ENCODE results near the gene HOXC9. TPM values are rescaled to one million over a fixed set of nuclear protein-coding genes. Genes with fewer than 3 reads are reported as not detected.

Gene HOXC9
- total and polyA plus RNA-seq, 10 donors: 0.05 TPM; not detected in 9

DNA sequence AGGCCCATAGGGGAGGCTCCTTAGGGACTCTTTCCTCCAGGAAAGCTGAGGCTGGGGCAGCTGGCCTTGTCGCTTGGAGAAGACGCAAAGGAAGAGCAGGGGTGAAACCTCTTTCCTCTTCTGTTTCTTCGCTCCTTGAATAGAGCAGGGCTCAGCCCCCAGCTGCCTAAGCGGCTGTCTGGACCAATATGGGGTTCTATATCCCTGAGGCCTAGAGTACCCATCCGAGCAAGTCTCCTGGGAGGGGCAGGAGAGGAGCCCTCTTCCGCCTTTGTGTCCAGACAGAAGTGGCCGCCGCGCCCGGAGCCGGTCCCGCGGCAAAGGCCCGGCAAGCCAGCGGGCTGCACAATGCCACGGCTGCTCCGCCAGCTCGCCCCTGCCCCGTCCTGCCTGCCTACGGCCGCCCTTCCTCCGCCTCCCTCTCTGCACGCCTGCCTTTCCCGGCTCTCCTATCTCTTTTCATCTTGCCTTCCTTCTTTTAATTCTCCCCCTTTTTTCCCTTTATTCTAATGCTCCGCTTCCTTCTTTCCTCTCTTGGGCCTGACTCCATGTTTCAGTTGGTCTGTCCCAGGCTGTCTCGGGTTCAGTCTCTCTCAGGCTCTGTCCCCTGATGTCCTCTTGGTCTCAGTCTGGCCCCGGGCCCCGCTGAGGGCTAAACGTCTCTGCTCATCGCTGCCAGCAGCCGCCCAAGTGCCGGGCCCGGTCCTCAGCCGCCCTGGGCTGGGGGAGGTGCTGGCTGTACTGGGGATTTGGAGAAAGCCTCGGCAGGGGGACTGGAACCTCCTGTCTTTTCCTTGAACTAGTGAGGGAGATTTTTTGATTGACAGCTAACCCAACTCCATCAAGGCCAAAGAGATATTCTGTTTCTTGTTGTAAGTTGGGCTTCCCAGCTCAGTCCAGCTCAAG is 2.5 kb upstream of the HOXC9 start:
- WGBS, 5 donors: 7 to 10% (median 10%) methylated on average over 35 of the region's 35 CpGs
- DNase-seq: peak; percentile 68

DNA sequence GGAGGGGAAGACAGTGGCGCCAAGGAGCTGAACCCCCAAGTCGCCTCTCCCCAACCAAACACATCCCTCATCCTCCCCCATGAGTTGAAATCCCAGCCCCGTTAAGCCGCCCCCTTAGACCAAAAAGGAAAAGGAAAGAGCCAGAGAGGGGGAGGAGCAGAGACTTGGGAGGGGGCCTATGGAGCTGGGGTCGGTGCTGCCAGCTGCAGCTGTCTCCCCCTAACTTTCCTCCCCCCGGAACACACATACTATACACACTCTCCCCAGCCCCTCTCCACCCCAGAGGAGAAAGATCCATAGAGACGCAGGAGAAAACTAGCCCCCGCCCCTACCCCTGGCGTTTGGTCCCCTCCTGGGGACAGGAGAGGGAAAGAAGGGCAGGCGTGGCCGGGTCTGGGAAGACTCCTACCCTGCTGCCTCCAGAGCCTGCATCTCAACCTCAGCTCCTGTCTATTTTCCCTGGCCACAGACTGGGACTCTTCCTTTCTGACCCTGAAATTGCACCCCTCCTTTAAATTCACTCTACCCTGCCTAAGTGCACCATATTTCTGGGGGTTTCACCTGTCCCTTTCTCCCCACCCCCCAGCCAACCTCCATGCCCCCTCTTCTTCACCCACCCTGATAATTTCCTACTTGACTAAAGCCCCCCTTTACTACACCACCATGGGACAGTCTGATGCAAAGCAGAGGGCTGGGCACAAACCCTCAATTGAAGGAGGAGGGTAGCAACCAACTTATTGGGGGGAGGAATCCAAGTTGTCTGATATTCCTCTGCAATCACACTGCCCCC is 1.7 kb upstream of the HOXC9 start:
- H3K27me3 ChIP-seq (replicated peaks in 1 of 7): peaks cover 24 to 100% (median 100%) of the 10 kb centered on the region in 7 donors
- H3K4me1 ChIP-seq: peaks cover 19 to 58% (median 47%) of the 10 kb centered on the region in 6 donors
- no peaks in the 10 kb centered on the region for H3K9me3 ChIP-seq
- WGBS, 5 donors: 8 to 12% (median 9%) methylated on average over 10 to 11 of the region's 11 CpGs
- no peak overlapping the region for H3K27ac ChIP-seq
- no peaks in the 10 kb centered on the region for H3K36me3 ChIP-seq
- no peak for DNase-seq
- intact Hi-C loops (cut with DNase I; ENCODE audit: low total_unique reads): no loop called here
- no peak overlapping the region for H3K4me3 ChIP-seq
- TF ChIP-seq POLR2AphosphoS5 (IDR thresholded peaks at IDR 0.05): no peak
- TF ChIP-seq, protein P1, sequence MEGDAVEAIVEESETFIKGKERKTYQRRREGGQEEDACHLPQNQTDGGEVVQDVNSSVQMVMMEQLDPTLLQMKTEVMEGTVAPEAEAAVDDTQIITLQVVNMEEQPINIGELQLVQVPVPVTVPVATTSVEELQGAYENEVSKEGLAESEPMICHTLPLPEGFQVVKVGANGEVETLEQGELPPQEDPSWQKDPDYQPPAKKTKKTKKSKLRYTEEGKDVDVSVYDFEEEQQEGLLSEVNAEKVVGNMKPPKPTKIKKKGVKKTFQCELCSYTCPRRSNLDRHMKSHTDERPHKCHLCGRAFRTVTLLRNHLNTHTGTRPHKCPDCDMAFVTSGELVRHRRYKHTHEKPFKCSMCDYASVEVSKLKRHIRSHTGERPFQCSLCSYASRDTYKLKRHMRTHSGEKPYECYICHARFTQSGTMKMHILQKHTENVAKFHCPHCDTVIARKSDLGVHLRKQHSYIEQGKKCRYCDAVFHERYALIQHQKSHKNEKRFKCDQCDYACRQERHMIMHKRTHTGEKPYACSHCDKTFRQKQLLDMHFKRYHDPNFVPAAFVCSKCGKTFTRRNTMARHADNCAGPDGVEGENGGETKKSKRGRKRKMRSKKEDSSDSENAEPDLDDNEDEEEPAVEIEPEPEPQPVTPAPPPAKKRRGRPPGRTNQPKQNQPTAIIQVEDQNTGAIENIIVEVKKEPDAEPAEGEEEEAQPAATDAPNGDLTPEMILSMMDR (IDR thresholded peaks at IDR 0.05 in 8 of 11, conservative IDR thresholded peaks at IDR 0.05 in 3 of 11): no peak
- TF ChIP-seq POLR2A (IDR thresholded peaks at IDR 0.05): no peak

More for the DNA sequence above, 2.5 kb upstream of the HOXC9 start:
- Histone ChIP-seq H3K9me3 (no peaks in the 10 kb centered on the region), H3K36me3 (no peaks in the 10 kb centered on the region), H3K27ac (no peak overlapping the region), H3K4me3 (no peak overlapping the region), H3K4me1 (peaks cover 19 to 58% (median 47%) of the 10 kb centered on the region in 6 donors), H3K27me3 (replicated peaks in 1 of 7) (peaks cover 24 to 100% (median 100%) of the 10 kb centered on the region in 7 donors)
- intact Hi-C loops (cut with DNase I; ENCODE audit: low total_unique reads): no loop called here
- TF ChIP-seq POLR2A (IDR thresholded peaks at IDR 0.05): no peak
- TF ChIP-seq POLR2AphosphoS5 (IDR thresholded peaks at IDR 0.05): no peak
- TF ChIP-seq, protein P1 (IDR thresholded peaks at IDR 0.05 in 8 of 11, conservative IDR thresholded peaks at IDR 0.05 in 3 of 11): no peak

DNA sequence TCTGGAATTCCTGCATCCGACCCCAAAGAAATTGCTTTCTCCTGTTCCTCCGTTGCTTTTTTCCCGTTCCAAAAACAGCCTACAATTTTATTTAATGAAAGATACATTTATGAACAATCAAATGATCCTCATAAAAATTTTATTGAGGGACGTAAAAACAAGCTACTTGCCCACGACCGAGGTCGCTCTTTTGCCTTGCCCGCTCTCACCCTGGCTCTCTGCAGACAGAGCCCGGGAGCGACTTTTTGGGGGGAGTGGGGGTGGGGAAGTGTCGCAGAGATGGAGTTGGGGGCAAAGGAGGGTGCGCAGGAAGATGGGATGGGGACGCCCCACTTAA is 1.1 kb upstream of the HOXC9 start:
- WGBS, 5 donors: 10 to 15% (median 14%) methylated on average over 13 of the region's 13 CpGs
- Histone ChIP-seq H3K36me3 (no peaks in the 10 kb centered on the region), H3K4me1 (peaks cover 19 to 56% (median 47%) of the 10 kb centered on the region in 6 donors), H3K27ac (no peak overlapping the region), H3K4me3 (no peak overlapping the region), H3K9me3 (no peaks in the 10 kb centered on the region), H3K27me3 (replicated peaks in 1 of 7) (peaks cover 24 to 100% (median 100%) of the 10 kb centered on the region in 7 donors)
- no peak for DNase-seq
- no peak for TF ChIP-seq POLR2AphosphoS5 (IDR thresholded peaks at IDR 0.05)
- TF ChIP-seq POLR2A (IDR thresholded peaks at IDR 0.05): no peak
- TF ChIP-seq, protein P1 (IDR thresholded peaks at IDR 0.05 in 8 of 11, conservative IDR thresholded peaks at IDR 0.05 in 3 of 11): no peak
- intact Hi-C loops (cut with DNase I; ENCODE audit: low total_unique reads): no loop called here
